ENCODE data around the gene NCAM1.

Gene NCAM1

GRCh38 chr11:112949781-112950575 is 11.2 kb upstream of the NCAM1 start:
- Histone ChIP-seq H3K36me3 (ENCODE audit: control insufficient read depth, insufficient read depth, low read length) (no peaks in the 10 kb centered on the region), H3K27me3 (ENCODE audit: control insufficient read depth, insufficient read depth, low read length) (no peaks in the 10 kb centered on the region), H3K9ac (ENCODE audit: low read depth, low read length) (no peak overlapping the region), H3K4me3 (ENCODE audit: low read depth, low read length) (no peak overlapping the region), H3K9me3 (ENCODE audit: control insufficient read depth, insufficient read depth, low read length) (no peaks in the 10 kb centered on the region), H3K4me1 (ENCODE audit: control insufficient read depth, insufficient read depth, low read length) (no peaks in the 10 kb centered on the region)

DNA sequence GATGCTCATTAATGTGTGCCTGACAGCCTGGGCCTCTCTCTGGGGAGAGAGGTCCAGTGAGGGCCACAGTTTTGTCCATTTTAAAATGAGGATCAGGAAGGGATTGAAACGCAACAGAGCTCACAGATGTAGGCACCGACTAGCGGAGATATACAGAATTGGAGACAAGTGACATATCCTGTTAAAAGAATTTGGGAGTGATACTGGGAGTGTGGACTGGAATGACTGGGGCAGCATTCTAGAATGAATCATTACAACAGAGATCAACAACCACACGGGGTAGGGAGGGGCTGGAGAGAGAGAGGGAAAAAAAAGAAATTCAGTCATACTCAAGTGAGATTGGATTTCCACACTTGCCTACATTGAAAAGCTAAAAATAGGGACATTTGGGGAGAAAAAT is 2.5 kb upstream of the NCAM1 start:
- no peak overlapping the region for H3K9ac ChIP-seq (ENCODE audit: low read depth, low read length)
- peaks cover 41% of the 10 kb centered on the region for H3K27me3 ChIP-seq (ENCODE audit: control insufficient read depth, insufficient read depth, low read length)

GRCh38 chr11:112961751-112962578 is 745 bp downstream of the NCAM1 start:
- Histone ChIP-seq H3K36me3 (ENCODE audit: control insufficient read depth, insufficient read depth, low read length) (no peaks in the 10 kb centered on the region), H3K9ac (ENCODE audit: low read depth, low read length) (no peak overlapping the region), H3K4me1 (ENCODE audit: control insufficient read depth, insufficient read depth, low read length) (no peaks in the 10 kb centered on the region), H3K27me3 (ENCODE audit: control insufficient read depth, insufficient read depth, low read length) (peaks cover 58% of the 10 kb centered on the region), H3K9me3 (ENCODE audit: control insufficient read depth, insufficient read depth, low read length) (no peaks in the 10 kb centered on the region), H3K4me3 (ENCODE audit: low read depth, low read length) (peak overlapping the region; percentile 78)

More for the DNA sequence above, 2.5 kb upstream of the NCAM1 start:
- Histone ChIP-seq H3K36me3 (ENCODE audit: control insufficient read depth, insufficient read depth, low read length) (no peaks in the 10 kb centered on the region), H3K4me1 (ENCODE audit: control insufficient read depth, insufficient read depth, low read length) (no peaks in the 10 kb centered on the region), H3K4me3 (ENCODE audit: low read depth, low read length) (no peak overlapping the region), H3K9me3 (ENCODE audit: control insufficient read depth, insufficient read depth, low read length) (no peaks in the 10 kb centered on the region)

DNA sequence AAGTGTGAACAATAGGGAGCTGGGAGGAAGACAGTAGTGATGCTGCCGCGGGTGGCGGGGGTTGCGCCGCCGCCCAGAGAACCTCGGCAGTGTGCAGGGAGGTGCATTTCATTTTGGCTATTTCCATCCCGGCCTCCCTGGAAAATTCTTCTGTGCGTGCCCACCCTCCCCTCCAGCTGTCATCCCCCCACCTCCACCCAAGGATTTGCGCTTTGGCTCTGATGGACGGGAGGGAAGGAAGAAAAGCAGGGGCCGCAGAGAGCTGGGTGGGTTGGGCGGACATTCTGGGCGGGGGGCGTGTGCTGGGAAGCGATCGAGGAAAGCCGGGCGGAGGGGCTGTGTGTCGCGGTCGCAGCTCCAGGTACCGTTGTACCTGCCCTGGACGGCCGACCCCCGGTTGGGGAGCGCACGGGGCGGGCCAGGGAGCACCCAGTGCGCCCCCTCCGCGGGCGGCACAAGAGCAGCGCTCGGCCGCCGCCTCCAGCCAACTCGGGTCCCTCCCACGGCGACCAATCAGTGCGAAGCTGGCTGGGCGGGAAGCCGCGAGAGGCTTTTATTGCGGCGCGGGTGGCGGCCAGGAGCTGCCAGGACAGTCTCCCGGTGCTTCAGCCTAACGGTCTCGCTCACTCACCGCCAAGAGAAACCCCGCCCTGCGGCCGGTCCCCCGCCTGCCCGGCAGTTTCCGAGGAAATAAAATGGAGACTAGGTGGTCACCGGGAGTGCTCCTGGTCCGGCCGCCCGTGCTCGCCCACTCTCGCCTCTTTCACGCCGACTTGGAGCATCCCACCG is 1.6 kb downstream of the NCAM1 start:
- no peaks in the 10 kb centered on the region for H3K9me3 ChIP-seq (ENCODE audit: control insufficient read depth, insufficient read depth, low read length)
- H3K27me3 ChIP-seq (ENCODE audit: control insufficient read depth, insufficient read depth, low read length), result peaks cover 54% of the 10 kb centered on the region
- H3K4me3 ChIP-seq (ENCODE audit: low read depth, low read length), result peak overlapping the region; percentile 78
- H3K36me3 ChIP-seq (ENCODE audit: control insufficient read depth, insufficient read depth, low read length), result no peaks in the 10 kb centered on the region
- H3K9ac ChIP-seq (ENCODE audit: low read depth, low read length), result no peak overlapping the region
- no peaks in the 10 kb centered on the region for H3K4me1 ChIP-seq (ENCODE audit: control insufficient read depth, insufficient read depth, low read length)

- no peak overlapping the region for H3K9ac ChIP-seq (ENCODE audit: low read depth, low read length)
- no peaks in the 10 kb centered on the region for H3K9me3 ChIP-seq (ENCODE audit: control insufficient read depth, insufficient read depth, low read length)
- H3K36me3 ChIP-seq (ENCODE audit: control insufficient read depth, insufficient read depth, low read length), result no peaks in the 10 kb centered on the region
- peaks cover 47% of the 10 kb centered on the region for H3K27me3 ChIP-seq (ENCODE audit: control insufficient read depth, insufficient read depth, low read length)
- no peaks in the 10 kb centered on the region for H3K4me1 ChIP-seq (ENCODE audit: control insufficient read depth, insufficient read depth, low read length)
- H3K4me3 ChIP-seq (ENCODE audit: low read depth, low read length), result peak overlapping the region; percentile 52
Measured at GRCh38 chr11:112963368-112963955, 2.2 kb downstream of the NCAM1 start.

DNA sequence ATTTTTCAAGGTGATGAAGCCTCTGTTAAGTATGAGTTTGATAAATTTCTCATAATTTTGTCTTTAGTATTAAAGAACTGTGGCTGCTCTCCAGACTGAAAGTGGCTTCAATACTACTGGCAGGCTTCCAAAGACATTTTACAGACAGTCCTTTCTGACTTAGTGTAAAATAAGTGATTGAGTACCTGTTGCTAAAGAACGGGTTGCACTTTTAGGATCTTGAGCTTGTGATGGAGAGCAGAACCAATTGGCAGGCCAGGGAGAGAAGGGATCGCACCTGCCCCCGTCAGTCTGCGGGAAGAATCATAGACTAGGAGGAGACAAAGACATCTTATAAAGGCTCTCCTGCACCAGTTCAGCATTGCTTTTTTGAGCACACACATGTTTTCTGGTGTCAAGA is 4.4 kb downstream of the NCAM1 start:
- H3K27me3 ChIP-seq (ENCODE audit: control insufficient read depth, insufficient read depth, low read length), result peaks cover 32% of the 10 kb centered on the region
- H3K9me3 ChIP-seq (ENCODE audit: control insufficient read depth, insufficient read depth, low read length), result no peaks in the 10 kb centered on the region
- H3K4me3 ChIP-seq (ENCODE audit: low read depth, low read length), result no peak overlapping the region
- H3K9ac ChIP-seq (ENCODE audit: low read depth, low read length), result no peak overlapping the region
- H3K36me3 ChIP-seq (ENCODE audit: control insufficient read depth, insufficient read depth, low read length), result no peaks in the 10 kb centered on the region
- H3K4me1 ChIP-seq (ENCODE audit: control insufficient read depth, insufficient read depth, low read length), result no peaks in the 10 kb centered on the region

DNA sequence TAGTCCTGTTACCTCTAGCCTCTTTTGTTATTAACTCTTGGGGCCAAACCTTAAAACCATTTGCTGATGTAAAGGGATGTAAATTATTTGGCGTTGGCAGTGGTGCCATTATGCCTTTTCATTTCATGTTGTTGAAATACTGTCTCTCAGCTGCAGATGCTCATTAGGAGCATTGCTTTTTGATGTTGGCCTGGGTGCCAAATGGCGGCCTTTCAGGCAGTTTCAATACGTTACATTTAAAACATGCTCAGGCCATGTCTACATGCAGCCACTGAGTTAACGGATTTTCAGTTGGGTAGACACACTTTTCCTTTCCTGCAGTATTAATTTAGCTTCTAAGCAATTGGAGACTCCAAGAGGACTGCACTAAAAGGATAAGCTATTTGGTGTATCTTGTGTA is 5.3 kb downstream of the NCAM1 start:
- H3K27me3 ChIP-seq (ENCODE audit: control insufficient read depth, insufficient read depth, low read length), result peaks cover 27% of the 10 kb centered on the region
- H3K9ac ChIP-seq (ENCODE audit: low read depth, low read length), result no peak overlapping the region

DNA sequence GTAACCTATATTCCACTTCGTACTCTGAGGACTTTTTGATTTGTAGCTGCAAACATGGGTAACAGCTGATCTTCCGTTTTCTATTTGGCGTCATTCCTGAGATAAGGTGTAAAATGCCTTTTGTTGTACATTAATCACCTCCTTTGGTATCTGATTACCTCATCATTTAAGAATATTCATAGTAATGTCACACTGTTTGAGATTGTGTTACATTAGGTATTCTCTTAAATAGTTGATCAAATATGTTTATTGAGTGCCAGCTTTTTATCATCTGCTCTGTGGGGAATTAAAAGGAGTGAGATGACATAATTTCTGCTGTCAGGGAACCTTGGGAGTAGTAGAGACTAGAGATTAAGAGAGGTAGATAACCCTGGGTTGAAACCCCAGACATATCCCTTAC is 5.9 kb downstream of the NCAM1 start:
- no peaks in the 10 kb centered on the region for H3K9me3 ChIP-seq (ENCODE audit: control insufficient read depth, insufficient read depth, low read length)
- peaks cover 24% of the 10 kb centered on the region for H3K27me3 ChIP-seq (ENCODE audit: control insufficient read depth, insufficient read depth, low read length)
- H3K36me3 ChIP-seq (ENCODE audit: control insufficient read depth, insufficient read depth, low read length), result no peaks in the 10 kb centered on the region
- no peak overlapping the region for H3K4me3 ChIP-seq (ENCODE audit: low read depth, low read length)
- no peaks in the 10 kb centered on the region for H3K4me1 ChIP-seq (ENCODE audit: control insufficient read depth, insufficient read depth, low read length)
- no peak overlapping the region for H3K9ac ChIP-seq (ENCODE audit: low read depth, low read length)

More for the DNA sequence above, 5.3 kb downstream of the NCAM1 start:
- no peaks in the 10 kb centered on the region for H3K9me3 ChIP-seq (ENCODE audit: control insufficient read depth, insufficient read depth, low read length)
- no peaks in the 10 kb centered on the region for H3K36me3 ChIP-seq (ENCODE audit: control insufficient read depth, insufficient read depth, low read length)
- H3K4me1 ChIP-seq (ENCODE audit: control insufficient read depth, insufficient read depth, low read length), result no peaks in the 10 kb centered on the region
- H3K4me3 ChIP-seq (ENCODE audit: low read depth, low read length), result no peak overlapping the region

DNA sequence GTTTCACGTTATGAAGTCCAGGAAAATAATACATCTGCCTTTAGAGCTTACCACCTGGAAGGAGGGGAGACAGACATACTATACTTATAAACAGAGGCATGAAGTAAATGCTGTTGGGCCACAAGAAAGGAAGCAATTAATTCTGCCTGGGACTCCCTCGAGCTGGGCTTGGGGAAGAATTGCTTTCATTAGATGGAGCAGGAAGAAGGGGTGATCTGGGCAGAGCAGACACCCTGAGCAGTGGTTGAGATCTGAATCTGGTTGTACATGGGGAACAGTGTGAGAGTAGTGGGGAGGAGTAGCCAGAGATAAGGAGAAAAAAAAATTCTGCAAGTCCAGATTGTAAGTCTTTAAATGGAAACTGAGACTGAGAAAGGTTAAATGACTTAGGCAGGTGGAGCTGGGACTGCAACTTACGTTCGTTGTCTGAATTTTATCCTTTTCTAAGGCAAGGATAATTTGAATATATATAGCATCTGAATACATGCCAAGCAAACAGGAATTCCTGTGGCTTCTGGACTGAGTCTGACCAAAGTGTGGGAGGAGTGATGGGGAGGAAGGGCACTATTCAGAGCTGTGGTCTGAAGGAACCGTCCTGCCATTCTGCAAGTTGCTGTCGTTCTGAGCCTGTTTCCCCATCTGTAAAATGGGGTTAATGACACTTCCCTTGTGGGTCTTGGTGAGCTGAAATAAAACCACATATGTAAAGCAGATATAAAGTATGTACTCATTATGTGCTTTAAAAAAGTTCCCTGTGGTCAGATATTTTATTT is 7.9 kb downstream of the NCAM1 start:
- Histone ChIP-seq H3K36me3 (ENCODE audit: control insufficient read depth, insufficient read depth, low read length) (no peaks in the 10 kb centered on the region), H3K27me3 (ENCODE audit: control insufficient read depth, insufficient read depth, low read length) (peaks cover 13% of the 10 kb centered on the region), H3K4me3 (ENCODE audit: low read depth, low read length) (no peak overlapping the region), H3K4me1 (ENCODE audit: control insufficient read depth, insufficient read depth, low read length) (no peaks in the 10 kb centered on the region), H3K9ac (ENCODE audit: low read depth, low read length) (no peak overlapping the region), H3K9me3 (ENCODE audit: control insufficient read depth, insufficient read depth, low read length) (no peaks in the 10 kb centered on the region)

GRCh38 chr11:112971195-112971594 is 10.0 kb downstream of the NCAM1 start:
- no peak overlapping the region for H3K4me3 ChIP-seq (ENCODE audit: low read depth, low read length)
- H3K27me3 ChIP-seq (ENCODE audit: control insufficient read depth, insufficient read depth, low read length), result no peaks in the 10 kb centered on the region
- H3K9ac ChIP-seq (ENCODE audit: low read depth, low read length), result no peak overlapping the region
- no peaks in the 10 kb centered on the region for H3K9me3 ChIP-seq (ENCODE audit: control insufficient read depth, insufficient read depth, low read length)
- no peaks in the 10 kb centered on the region for H3K36me3 ChIP-seq (ENCODE audit: control insufficient read depth, insufficient read depth, low read length)
- no peaks in the 10 kb centered on the region for H3K4me1 ChIP-seq (ENCODE audit: control insufficient read depth, insufficient read depth, low read length)

GRCh38 chr11:112971827-112972226 is 10.6 kb downstream of the NCAM1 start:
- Histone ChIP-seq H3K9ac (ENCODE audit: low read depth, low read length) (no peak overlapping the region), H3K9me3 (ENCODE audit: control insufficient read depth, insufficient read depth, low read length) (no peaks in the 10 kb centered on the region), H3K27me3 (ENCODE audit: control insufficient read depth, insufficient read depth, low read length) (no peaks in the 10 kb centered on the region), H3K4me1 (ENCODE audit: control insufficient read depth, insufficient read depth, low read length) (no peaks in the 10 kb centered on the region), H3K36me3 (ENCODE audit: control insufficient read depth, insufficient read depth, low read length) (no peaks in the 10 kb centered on the region), H3K4me3 (ENCODE audit: low read depth, low read length) (no peak overlapping the region)
